Measurements from ENCODE around the gene YBX1. TPM values are rescaled to one million over a fixed set of nuclear protein-coding genes. Genes with fewer than 3 reads are reported as not detected.
"Not testable (repeated sequence)": the region's sequence is repeated elsewhere in the genome, so short reads cannot be mapped to it uniquely, and the experiment has no call there.

Gene YBX1
- total RNA-seq, 8 experiments from 2014 or later = 743 to 1,979 (median 1,431) TPM

DNA sequence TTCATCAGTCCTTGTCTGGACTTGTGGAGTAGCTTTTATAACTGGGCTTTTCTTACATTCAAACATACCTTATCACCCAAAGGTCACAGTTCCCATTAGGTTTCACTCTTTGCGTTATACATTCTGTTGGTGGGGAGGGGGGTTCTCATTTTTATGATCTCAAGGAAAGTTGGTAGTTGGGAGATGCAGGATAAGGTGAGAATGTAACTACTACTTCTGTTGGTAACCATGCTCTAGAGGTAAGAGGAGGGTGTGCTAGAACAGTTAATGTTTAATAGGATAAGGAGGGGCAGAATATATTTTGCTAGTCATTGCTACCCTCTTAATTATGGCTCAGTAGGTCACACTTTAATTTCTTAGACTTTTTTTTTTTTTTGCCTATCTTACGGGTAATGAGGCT, 10.7 kb downstream of the YBX1 start:
- peaks cover 11 to 41% of the 10 kb centered on the region in 2 donors for H3K4me1 ChIP-seq (replicated peaks in 1 of 2)
- ATAC-seq (replicated peaks in 6 of 8) = no peak
- no peak overlapping the region for H3K27ac ChIP-seq
- in situ Hi-C loops (cut with MboI; ENCODE audit: low pct_unique_long_range_greater_than_20kb in 2 of 9, low sequenced_read_pairs in 9 of 9, unreplicated experiment in 9 of 9) = no loop called here
- H3K4me3 ChIP-seq = no peak overlapping the region
- WGBS, 10 experiments = 86 to 100% (median 92%) methylated on average over 1 to 2 of the region's 2 CpGs; no CpG with 5 or more reads in 2 of the 10 experiments

DNA sequence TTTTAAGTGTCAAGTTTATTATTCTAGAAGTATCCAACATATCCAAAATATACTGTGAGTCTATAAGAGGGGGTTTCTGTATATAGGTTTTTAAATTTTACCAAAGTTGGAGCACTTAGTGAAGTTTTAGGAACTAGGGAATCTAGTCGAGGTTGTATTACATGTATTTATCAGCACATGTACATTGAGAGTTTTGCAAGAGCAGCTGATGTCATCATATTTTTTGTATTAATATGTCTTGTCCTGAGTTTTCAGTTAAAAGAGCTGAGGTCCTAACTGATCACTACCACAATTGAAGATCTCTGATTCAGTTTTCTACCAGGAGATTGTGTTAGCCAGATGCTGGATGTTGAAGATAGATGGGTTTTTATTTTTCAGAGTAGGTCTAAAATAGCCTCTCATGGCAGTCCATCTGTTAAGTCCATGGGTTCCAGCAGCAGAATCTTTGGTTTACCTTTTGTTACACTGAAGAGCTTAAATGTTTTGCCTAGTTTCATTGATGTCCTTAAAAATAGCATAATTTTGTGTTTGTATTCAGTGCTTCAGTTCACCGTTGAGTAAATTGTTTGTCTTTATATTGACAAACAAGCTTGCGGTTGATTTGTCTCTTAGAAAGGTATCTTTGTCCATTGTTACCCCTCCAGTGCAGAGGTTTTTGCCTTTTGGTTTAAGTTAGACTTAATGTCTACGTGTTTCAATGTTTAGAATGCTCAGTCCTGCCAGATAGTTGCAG, 16.0 kb downstream of the YBX1 start:
- no peak for ATAC-seq (replicated peaks in 6 of 8)
- in situ Hi-C loops (cut with MboI; ENCODE audit: low pct_unique_long_range_greater_than_20kb in 2 of 9, low sequenced_read_pairs in 9 of 9, unreplicated experiment in 9 of 9) = no loop called here
- Histone ChIP-seq H3K27ac (no peak overlapping the region), H3K4me3 (no peak overlapping the region), H3K4me1 (replicated peaks in 1 of 2) (no peaks in the 10 kb centered on the region)
- WGBS, 10 experiments = 86 to 100% (median 97%) methylated on average over 1 to 4 of the region's 4 CpGs

DNA sequence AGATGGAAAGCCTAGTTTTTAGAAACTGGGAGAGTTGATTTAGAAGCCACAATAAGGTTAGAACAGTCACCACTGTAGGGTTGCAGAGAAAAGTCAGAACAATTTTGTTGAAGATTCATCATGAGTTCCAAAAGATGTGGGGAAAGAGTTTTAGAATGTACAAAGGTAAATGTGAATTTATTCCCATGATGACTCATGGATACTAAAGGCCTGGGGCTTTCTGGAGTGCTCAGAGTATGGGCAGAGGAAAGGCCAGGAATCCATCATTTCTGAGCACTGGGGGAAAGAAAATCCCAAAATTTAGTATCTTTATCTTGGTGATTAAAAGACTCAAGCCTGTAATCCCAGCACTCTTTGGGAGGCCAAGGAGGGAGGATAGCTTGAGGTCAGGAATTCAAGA, 17.8 kb downstream of the YBX1 start:
- in situ Hi-C loops (cut with MboI; ENCODE audit: low pct_unique_long_range_greater_than_20kb in 2 of 9, low sequenced_read_pairs in 9 of 9, unreplicated experiment in 9 of 9) = no loop called here
- peak in 1 of 8 experiments; percentile 23 for ATAC-seq (replicated peaks in 6 of 8)
- Histone ChIP-seq H3K4me3 (no peak overlapping the region), H3K27ac (no peak overlapping the region), H3K4me1 (replicated peaks in 1 of 2) (no peaks in the 10 kb centered on the region)

GRCh38 chr1:42703888-42704464, 21.8 kb downstream of the YBX1 start:
- ATAC-seq (replicated peaks in 6 of 8) = no peak
- Histone ChIP-seq H3K27ac (no peak overlapping the region), H3K4me1 (replicated peaks in 1 of 2) (no peaks in the 10 kb centered on the region), H3K4me3 (no peak overlapping the region)
- WGBS, 10 experiments = 88 to 100% (median 99%) methylated on average over 1 to 7 of the region's 7 CpGs
- in situ Hi-C loops (cut with MboI; ENCODE audit: low pct_unique_long_range_greater_than_20kb in 2 of 9, low sequenced_read_pairs in 9 of 9, unreplicated experiment in 9 of 9) = no loop called here

- H3K4me3 ChIP-seq; H3K27ac ChIP-seq; ATAC-seq (replicated peaks in 6 of 8); in situ Hi-C loops (cut with MboI; ENCODE audit: low pct_unique_long_range_greater_than_20kb in 2 of 9, low sequenced_read_pairs in 9 of 9, unreplicated experiment in 9 of 9); H3K4me1 ChIP-seq (replicated peaks in 1 of 2): not testable (repeated sequence)
- 85 to 100% (median 100%) methylated on average over 1 to 3 of the region's 3 CpGs; no CpG with 5 or more reads in 2 of the 10 experiments for WGBS, 10 experiments
Measured at GRCh38 chr1:42712808-42713207, 30.6 kb downstream of the YBX1 start.

DNA sequence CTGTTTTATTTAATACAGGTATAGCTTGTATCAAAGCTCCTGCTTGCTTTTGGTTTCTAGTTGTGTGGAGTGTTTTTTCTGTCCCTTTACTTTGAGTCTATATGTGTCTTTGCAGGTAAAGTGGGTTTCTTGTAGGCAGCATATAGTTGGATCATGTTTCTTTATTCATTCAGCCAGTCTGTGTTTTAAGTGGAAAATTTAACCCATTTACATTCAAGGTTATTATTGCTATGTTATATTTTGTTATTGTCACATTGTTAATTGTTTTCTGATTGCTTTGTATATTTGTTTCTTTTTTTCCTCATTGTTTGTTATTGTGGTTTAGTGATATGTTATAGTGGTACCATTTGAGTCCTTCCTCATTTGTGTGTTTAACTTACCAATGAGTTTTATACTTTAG, 31.1 kb downstream of the YBX1 start:
- in situ Hi-C loops (cut with MboI; ENCODE audit: low pct_unique_long_range_greater_than_20kb in 2 of 9, low sequenced_read_pairs in 9 of 9, unreplicated experiment in 9 of 9) = no loop called here
- no peak overlapping the region for H3K4me3 ChIP-seq
- no peak overlapping the region for H3K27ac ChIP-seq
- no peak for ATAC-seq (replicated peaks in 6 of 8)
- H3K4me1 ChIP-seq (replicated peaks in 1 of 2) = no peaks in the 10 kb centered on the region

DNA sequence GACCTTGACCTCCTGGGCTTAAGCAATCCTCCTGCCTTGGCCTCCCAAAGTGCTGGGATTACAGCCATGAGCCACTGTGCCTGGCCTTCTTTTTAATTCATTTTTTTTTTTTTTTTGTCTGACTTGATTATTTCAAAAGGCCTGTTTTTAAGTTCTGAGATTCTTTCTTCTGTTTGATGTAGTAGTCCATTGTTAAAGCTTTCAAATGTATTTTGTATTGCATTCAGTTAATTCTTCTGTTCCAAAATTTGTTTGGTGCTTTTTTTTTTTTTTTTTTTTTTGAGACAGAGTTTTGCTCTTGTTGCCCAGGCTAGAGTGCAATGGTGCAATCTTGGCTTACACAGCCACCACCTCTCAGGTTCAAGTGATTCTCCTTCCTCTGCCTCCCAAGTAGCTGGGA, 32.2 kb downstream of the YBX1 start:
- H3K27ac ChIP-seq; ATAC-seq (replicated peaks in 6 of 8); H3K4me1 ChIP-seq (replicated peaks in 1 of 2); H3K4me3 ChIP-seq; in situ Hi-C loops (cut with MboI; ENCODE audit: low pct_unique_long_range_greater_than_20kb in 2 of 9, low sequenced_read_pairs in 9 of 9, unreplicated experiment in 9 of 9): not testable (repeated sequence)

- no peak for ATAC-seq (replicated peaks in 6 of 8)
- 67 to 83% (median 83%) methylated on average over 1 of the region's 1 CpG; no CpG with 5 or more reads in 7 of the 10 experiments for WGBS, 10 experiments
- Histone ChIP-seq H3K27ac (no peak overlapping the region), H3K4me1 (replicated peaks in 1 of 2) (no peaks in the 10 kb centered on the region), H3K4me3 (no peak overlapping the region)
- in situ Hi-C loops (cut with MboI; ENCODE audit: low pct_unique_long_range_greater_than_20kb in 2 of 9, low sequenced_read_pairs in 9 of 9, unreplicated experiment in 9 of 9) = no loop called here
Measured at GRCh38 chr1:42720868-42721267, 38.6 kb downstream of the YBX1 start.

DNA sequence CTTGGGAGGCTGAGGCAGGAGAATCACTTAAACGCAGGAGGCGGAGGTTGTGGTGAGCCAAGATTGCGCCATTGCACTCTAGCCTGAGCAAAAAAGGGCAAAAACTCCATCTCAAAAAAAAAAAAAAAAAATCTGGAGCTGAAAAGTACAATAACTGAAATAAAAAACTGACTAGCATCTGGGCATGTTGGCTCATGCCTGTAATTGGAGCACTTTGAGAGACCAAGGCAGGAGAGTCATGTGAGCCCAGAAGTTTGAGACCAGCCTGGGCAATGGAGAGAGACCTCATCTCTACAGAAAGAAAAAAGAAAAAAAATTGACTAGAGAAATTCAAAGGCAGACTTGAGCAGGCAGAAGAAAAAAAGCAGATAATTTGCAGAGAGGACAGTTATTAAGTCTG, 39.7 kb downstream of the YBX1 start:
- 90 to 100% (median 100%) methylated on average over 1 to 3 of the region's 3 CpGs; no CpG with 5 or more reads in 2 of the 10 experiments for WGBS, 10 experiments
- ATAC-seq (replicated peaks in 6 of 8) = no peak
- no peaks in the 10 kb centered on the region for H3K4me1 ChIP-seq (replicated peaks in 1 of 2)
- H3K27ac ChIP-seq = no peak overlapping the region
- no peak overlapping the region for H3K4me3 ChIP-seq
- in situ Hi-C loops (cut with MboI; ENCODE audit: low pct_unique_long_range_greater_than_20kb in 2 of 9, low sequenced_read_pairs in 9 of 9, unreplicated experiment in 9 of 9) = no loop called here

GRCh38 chr1:42722403-42722802, 40.2 kb downstream of the YBX1 start:
- ATAC-seq (replicated peaks in 6 of 8); H3K4me3 ChIP-seq; in situ Hi-C loops (cut with MboI; ENCODE audit: low pct_unique_long_range_greater_than_20kb in 2 of 9, low sequenced_read_pairs in 9 of 9, unreplicated experiment in 9 of 9); H3K27ac ChIP-seq; H3K4me1 ChIP-seq (replicated peaks in 1 of 2): not testable (repeated sequence)
- 90 to 100% (median 97%) methylated on average over 1 to 2 of the region's 2 CpGs; no CpG with 5 or more reads in 1 of the 10 experiments for WGBS, 10 experiments

DNA sequence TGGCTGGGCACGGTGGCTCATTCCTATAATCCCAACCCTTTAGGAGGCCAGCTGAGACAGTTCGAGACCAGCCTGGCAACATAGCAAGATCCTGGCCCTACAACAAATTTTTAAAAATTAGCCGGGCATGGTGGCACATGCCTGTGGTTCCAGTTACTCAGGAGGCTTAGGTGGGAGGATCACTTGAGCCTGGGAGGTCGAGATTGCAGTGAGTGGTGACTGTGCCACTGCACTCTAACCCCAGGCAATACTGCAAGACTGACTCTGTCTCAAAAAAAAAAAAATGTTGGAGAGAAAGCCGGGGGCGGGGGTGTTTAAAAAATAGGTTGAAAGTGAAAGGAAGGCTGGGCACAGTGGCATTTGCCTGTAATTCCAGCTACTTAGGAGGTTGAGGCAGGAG, 41.3 kb downstream of the YBX1 start:
- Histone ChIP-seq H3K4me3 (no peak overlapping the region), H3K27ac (no peak overlapping the region), H3K4me1 (replicated peaks in 1 of 2) (no peaks in the 10 kb centered on the region)
- WGBS, 10 experiments = 60 to 100% (median 89%) methylated on average over 1 to 6 of the region's 6 CpGs
- in situ Hi-C loops (cut with MboI; ENCODE audit: low pct_unique_long_range_greater_than_20kb in 2 of 9, low sequenced_read_pairs in 9 of 9, unreplicated experiment in 9 of 9) = no loop called here
- no peak for ATAC-seq (replicated peaks in 6 of 8)

DNA sequence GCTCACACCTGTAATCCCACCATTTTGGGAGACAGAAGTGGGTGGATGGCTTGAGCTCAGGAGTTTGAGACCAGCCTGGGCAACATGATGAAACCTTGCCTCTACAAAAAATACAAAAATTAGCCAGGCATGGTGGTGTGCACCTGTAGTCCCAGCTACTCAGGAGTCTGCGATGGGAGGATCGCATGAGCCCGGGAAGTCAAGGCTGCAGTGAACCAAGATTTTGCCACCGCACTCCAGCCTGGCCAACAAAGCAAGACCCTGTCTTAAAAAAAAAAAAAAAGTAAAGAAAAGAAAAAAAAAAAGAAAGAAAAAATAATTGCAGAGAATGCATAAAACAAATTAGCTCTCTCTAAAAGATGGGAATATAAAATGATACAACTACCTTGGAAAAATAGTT, 43.6 kb downstream of the YBX1 start:
- H3K4me3 ChIP-seq; H3K27ac ChIP-seq; ATAC-seq (replicated peaks in 6 of 8); H3K4me1 ChIP-seq (replicated peaks in 1 of 2): not testable (repeated sequence)
- 80 to 100% (median 100%) methylated on average over 1 to 4 of the region's 4 CpGs for WGBS, 10 experiments
- in situ Hi-C loops (cut with MboI; ENCODE audit: low pct_unique_long_range_greater_than_20kb in 2 of 9, low sequenced_read_pairs in 9 of 9, unreplicated experiment in 9 of 9) = loop anchor here in 2 of 9 experiments (25.0 kb wide), 2 partner anchors 139 to 389 kb away; partner anchors contain the start of gene FOXJ3 (in 1 of the 2)

DNA sequence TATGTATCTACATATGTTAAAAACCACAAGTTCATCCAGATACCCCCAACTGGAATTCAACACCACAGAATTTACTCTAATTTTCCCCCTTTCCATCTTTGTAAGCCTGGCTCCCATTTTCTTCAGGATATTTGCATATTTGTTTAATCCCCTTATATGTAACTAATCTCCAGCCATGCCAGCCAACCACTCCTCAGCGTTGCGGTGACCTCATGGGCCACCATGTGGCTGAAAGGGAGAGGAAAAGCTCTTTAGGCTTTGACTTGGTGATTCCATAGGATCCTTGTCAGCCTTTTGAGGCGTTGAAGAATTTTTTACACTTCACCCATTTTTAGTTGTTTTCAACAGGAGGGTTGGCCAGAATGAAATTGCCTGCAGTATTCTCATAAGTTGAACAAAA, 47.8 kb downstream of the YBX1 start:
- ATAC-seq (replicated peaks in 6 of 8) = peak in 1 of 8 experiments; percentile 43
- 73 to 100% (median 91%) methylated on average over 1 to 3 of the region's 3 CpGs; no CpG with 5 or more reads in 3 of the 10 experiments for WGBS, 10 experiments
- Histone ChIP-seq H3K27ac (no peak overlapping the region), H3K4me3 (no peak overlapping the region), H3K4me1 (replicated peaks in 1 of 2) (no peaks in the 10 kb centered on the region)
- in situ Hi-C loops (cut with MboI; ENCODE audit: low pct_unique_long_range_greater_than_20kb in 2 of 9, low sequenced_read_pairs in 9 of 9, unreplicated experiment in 9 of 9) = loop anchor here in 2 of 9 experiments (25.0 kb wide), 2 partner anchors 143 to 393 kb away; partner anchors contain the start of gene FOXJ3 (in 1 of the 2)

GRCh38 chr1:42730988-42731387, 48.8 kb downstream of the YBX1 start:
- in situ Hi-C loops (cut with MboI; ENCODE audit: low pct_unique_long_range_greater_than_20kb in 2 of 9, low sequenced_read_pairs in 9 of 9, unreplicated experiment in 9 of 9) = loop anchor here in 2 of 9 experiments (25.0 kb wide), 2 partner anchors 144 to 394 kb away; partner anchors contain the start of gene FOXJ3 (in 1 of the 2)
- peak in 2 of 8 experiments; percentile 34 to 37 for ATAC-seq (replicated peaks in 6 of 8)
- Histone ChIP-seq H3K4me1 (replicated peaks in 1 of 2) (no peaks in the 10 kb centered on the region), H3K27ac (no peak overlapping the region), H3K4me3 (no peak overlapping the region)
- WGBS, 10 experiments = 27 to 93% (median 73%) methylated on average over 1 to 4 of the region's 4 CpGs; no CpG with 5 or more reads in 3 of the 10 experiments
